D721Med (cell line): ENCODE measurements around the gene HPCA.

ENCODE experiments used
- DNase-seq: peaks from one replicate; pipeline ENCODE4 v3.0.0; 2011; ENCODE audit warnings: low spot score; ENCODE audit not compliant: insufficient read length
- FAIRE-seq: peaks from 2 replicates; lab custom pipeline; 2011; peaks lifted over from hg19 to GRCh38; lab: Jason Lieb, UNC
- CTCF ChIP-seq: IDR thresholded peaks from 2 replicates; pipeline ENCODE4 v1.5.1; 2012; ENCODE audit warnings: mild to moderate bottlenecking, control low read depth; ENCODE audit not compliant: insufficient read depth; ENCODE audit errors: missing control alignments

Gene HPCA

GRCh38 chr1:32894019-32894600 is 7.8 kb downstream of the HPCA start:
- DNase-seq (no peak), FAIRE-seq (no peak)
- no peak for TF ChIP-seq CTCF

- no peak for TF ChIP-seq CTCF
- no peak for FAIRE-seq
- DNase-seq = no peak
Observed at GRCh38 chr1:32894681-32895080, 8.4 kb downstream of the HPCA start.

- DNase-seq (no peak), FAIRE-seq (no peak)
- TF ChIP-seq CTCF = no peak
Observed at GRCh38 chr1:32895325-32896215, 9.3 kb downstream of the HPCA start.

- no peak for TF ChIP-seq CTCF
- FAIRE-seq (no peak), DNase-seq (no peak)
Observed at GRCh38 chr1:32896451-32896850, 10.2 kb downstream of the HPCA start.

- FAIRE-seq = no peak
- no peak for DNase-seq
- TF ChIP-seq CTCF = no peak
Observed at GRCh38 chr1:32897082-32898049, 11.1 kb downstream of the HPCA start.

GRCh38 chr1:32898056-32898455 is 11.8 kb downstream of the HPCA start:
- DNase-seq = no peak
- TF ChIP-seq CTCF = no peak
- no peak for FAIRE-seq
